GM18909 (cell line): Measurements from ENCODE around the gene PDLIM5.
"Not testable (repeated sequence)": the region's sequence is repeated elsewhere in the genome, so short reads cannot be mapped to it uniquely, and the experiment has no call there.

Source experiments
- ATAC-seq: cut with Tn5 transposase; IDR thresholded peaks from one replicate; pipeline ENCODE4 v1.9.1; 2021; ENCODE audit warnings: mild to moderate bottlenecking; ENCODE audit not compliant: unreplicated experiment, poor library complexity

The PDLIM5 gene

DNA sequence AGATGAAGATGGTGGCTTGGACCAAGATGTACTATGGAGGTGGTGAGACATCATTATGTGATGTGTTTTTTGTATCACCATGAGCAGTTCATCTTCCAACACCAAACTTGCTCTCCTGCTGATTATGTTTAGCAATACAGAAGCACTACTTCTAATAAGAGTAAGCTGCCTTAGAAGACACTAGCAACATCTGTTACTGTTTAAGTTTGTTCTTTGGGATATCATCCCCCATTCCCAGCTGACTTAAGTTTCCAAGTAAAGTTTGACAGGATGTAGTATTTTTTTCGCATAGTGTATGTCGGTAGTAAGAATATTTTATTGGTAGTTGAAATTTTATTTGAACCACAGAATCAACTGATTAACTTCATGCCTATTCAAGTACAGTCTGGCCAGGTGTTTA is 182.5 kb downstream of the PDLIM5 start:
- ATAC-seq: no peak

DNA sequence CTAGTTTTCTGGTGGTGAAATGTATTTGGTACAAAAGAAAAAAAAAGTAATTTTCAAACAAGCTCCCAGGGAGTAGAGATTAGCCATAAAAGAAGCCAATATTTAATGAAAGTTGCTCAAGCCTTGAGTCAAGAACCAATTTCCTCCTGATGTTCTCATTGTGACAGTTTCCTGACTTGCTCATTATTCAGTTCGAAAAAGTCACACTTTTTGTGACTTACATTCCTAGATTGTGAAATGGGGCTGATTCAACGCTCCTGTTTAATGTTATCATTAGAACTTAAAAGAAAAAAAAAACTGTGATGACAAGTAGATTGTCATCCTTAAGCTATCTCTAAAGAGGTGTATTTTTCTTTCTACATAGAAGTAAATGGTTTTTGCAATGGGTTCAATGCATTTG is 183.4 kb downstream of the PDLIM5 start:
- no peak for ATAC-seq

- no peak for ATAC-seq
These were observed 184.3 kb downstream of the PDLIM5 start for GRCh38 chr4:94636004-94636403.

DNA sequence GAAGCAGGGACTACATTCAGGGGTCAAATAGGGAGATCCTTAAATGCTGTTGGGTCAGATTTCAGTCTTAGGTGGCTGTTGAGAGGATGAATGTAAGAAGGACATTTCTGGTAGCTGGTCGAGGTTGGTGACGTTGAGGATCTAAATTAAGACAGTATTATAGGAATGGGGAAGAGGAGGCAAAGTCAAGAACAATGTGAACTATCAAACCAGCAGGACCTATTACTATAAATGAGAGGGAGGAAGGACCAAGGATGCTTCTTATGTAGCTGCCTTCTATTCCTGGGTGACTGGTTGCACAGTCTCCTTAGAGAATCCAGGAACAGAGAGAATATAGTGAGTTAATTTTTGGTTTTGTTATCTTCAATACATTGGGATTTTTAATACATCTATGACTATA is 187.6 kb downstream of the PDLIM5 start:
- ATAC-seq: no peak

DNA sequence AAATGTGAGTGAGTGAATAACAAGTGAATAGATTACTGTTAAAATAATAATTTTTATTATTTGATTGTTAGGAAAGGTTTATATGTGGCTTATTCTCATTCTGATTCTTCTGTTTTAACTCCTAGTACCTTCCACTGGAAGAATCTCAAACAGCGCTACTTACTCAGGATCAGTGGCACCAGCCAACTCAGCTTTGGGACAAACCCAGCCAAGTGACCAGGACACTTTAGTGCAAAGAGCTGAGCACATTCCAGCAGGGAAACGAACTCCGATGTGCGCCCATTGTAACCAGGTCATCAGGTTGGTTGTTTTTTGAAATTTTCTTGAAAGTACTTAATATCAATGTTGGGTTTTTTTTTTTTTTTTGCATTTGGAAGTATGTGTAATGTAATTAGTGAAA is 188.4 kb downstream of the PDLIM5 start:
- ATAC-seq: no peak

- no peak for ATAC-seq
These were observed 190.2 kb downstream of the PDLIM5 start for GRCh38 chr4:94641702-94642560.

DNA sequence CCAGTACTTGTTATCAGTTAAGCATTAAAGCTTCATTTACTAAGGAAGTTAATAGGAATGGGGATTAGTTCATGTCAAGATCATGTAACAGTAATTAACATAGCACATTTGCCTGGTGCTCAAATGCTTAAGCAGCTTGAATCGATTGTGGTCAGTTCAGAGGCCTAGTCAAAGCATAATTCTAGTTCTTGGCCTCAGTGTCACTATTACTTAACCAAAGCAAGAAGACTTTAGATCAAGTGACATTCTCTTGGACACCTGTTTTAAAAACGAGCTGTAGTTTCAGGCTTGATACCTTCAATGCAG is 190.8 kb downstream of the PDLIM5 start:
- ATAC-seq: no peak

GRCh38 chr4:94648699-94649098 is 197.0 kb downstream of the PDLIM5 start:
- no peak for ATAC-seq

GRCh38 chr4:94649381-94650133 is 197.8 kb downstream of the PDLIM5 start:
- ATAC-seq: no peak

- ATAC-seq: no peak
These were observed 198.4 kb downstream of the PDLIM5 start for GRCh38 chr4:94650134-94650495.

GRCh38 chr4:94650690-94651089 is 198.9 kb downstream of the PDLIM5 start:
- ATAC-seq: no peak

- ATAC-seq: no peak
These were observed 201.4 kb downstream of the PDLIM5 start for GRCh38 chr4:94653095-94653649.

- ATAC-seq: no peak
These were observed 202.4 kb downstream of the PDLIM5 start for GRCh38 chr4:94653984-94654609.

GRCh38 chr4:94654714-94655113 is 203.0 kb downstream of the PDLIM5 start:
- no peak for ATAC-seq

- ATAC-seq: no peak
These were observed 208.9 kb downstream of the PDLIM5 start for GRCh38 chr4:94660614-94661013.

DNA sequence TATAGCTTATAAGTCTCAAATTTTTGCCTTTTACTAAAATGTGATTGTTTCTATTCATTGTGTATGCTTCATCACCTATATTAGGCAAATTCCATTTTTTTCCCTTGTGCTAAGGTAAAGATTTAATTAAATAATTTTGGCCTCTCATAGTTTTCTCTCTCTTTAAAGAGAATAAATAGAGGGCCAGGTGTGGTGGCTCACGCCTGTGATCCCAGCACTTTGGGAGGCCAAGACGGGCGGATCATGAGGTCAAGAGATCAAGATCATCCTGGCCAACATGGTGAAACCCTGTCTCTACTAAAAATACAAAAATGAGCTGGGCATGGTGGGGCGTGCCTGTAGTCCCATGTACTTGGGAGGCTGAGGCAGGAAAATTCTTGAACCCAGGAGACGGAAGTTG is 213.3 kb downstream of the PDLIM5 start:
- ATAC-seq: not testable (repeated sequence)

DNA sequence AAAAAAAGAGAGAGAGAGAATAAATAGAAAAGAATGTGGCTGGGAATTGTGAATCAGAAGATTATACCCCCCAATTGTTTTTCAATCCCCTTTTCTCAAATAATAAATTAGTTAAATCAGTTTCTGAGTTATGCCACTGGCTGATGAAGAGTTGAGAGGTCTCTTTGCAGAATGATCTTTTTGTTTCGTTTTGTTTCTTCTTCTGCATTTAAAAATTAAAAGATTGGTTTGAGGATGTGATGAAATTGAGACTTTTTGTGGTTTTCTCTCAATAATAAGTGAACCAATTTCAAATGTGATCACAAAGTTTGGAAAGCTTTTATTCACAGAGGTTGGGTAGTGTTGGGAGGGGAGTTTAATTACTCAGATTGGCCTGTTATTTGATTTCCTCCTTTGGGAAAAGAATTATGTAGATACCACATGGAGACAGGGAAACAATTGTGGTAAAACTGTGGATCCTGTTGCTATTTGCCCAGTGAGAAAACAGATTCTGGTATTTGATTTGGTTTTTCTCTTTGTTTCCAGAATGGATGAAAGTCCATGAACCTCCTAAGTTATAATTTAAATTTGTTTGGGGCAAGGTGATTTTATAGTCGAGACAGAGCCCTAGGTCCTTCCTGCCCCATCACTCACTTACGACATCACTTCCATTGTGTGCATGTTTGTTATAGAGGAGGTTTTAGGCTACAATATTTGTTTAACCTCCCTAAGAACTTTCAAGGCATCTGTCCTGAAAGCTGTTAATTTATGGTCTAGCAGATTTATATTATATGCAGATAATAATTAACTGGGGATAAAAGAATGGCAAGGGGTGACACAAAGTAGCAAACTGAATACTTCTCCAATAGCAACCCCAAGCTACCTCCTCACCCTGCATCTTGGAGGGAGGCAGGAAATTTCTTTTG is 214.0 kb downstream of the PDLIM5 start:
- no peak for ATAC-seq

DNA sequence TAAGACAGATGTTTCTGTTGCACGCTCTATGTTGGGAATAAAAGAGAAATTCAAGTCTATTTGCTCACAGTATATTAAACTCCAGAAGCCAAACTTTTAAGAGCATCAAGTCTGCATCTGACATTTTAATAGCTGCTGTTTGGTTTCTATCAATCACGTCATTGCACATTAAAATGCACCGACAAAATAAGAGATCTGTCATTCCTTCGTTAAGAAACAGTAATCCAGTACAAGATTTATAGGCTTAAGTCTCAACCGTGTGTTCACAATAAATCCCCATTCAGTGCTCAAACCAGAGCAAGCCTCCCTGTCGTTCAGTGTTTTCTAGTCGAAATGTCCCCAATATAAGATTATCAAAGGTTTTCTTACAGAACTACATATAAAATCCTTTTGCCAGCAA is 217.0 kb downstream of the PDLIM5 start:
- no peak for ATAC-seq

DNA sequence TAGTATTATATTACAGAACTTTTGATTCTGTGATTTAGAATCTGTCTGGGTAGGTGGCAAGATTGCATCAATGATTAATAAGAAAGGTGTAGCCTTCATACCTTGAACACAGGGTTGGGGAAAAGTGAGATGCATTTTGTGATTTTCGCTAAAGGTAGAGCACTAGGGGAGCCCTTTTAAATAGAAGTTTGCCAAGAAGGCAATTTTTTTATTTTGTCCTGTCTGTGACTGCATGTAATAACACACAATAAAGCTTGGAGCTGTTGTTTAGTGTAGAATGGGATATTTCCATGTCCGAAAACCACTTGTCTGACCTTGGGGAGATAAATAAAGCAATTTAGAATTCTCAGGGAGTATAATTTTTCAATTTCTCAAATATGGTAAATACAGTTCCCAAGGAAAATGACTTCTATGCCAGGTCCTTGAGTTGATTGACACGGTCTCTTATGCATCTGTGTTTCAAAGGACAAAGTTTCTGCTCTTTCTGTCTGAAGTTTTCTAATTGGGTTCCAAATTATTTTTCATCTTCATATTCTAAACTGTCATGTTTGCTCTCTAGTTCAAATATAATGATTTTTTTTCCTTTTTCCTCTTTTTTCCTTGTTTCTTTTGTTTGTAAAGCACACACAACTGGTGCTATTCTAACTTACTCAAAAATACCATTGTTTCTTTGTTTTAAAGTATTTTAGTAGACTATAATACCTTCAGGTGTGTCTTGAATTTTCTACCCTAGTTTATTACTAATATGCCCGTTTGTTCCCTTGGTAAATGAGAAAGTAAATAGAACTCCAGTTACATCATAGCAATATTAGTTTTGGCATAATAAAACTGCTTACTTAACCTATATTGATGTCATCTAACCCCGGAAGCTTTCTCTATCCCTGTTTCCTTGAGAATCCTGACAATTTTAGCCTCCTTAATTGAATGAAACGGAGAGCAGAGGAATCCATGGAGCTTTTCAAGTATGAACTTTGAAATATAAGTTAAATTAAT is 218.2 kb downstream of the PDLIM5 start:
- no peak for ATAC-seq
